WI38 (cell line): ENCODE data around the gene LETM1.

Source experiments
- H3K4me3 ChIP-seq: 2 replicates; pipeline ENCODE4 v1.5.1; 2011; ENCODE audit warnings: low read depth, mild to moderate bottlenecking, control low read depth, low read length
- CTCF ChIP-seq: IDR thresholded peaks from 2 replicates; pipeline ENCODE4 v1.5.1; 2012; ENCODE audit warnings: low read depth, mild to moderate bottlenecking, control low read depth, low read length

LETM1 gene

GRCh38 chr4:1799387-1800375, 56.3 kb downstream of the LETM1 start:
- TF ChIP-seq CTCF = no peak
- H3K4me3 ChIP-seq = no peak overlapping the region

GRCh38 chr4:1798580-1799386, 57.2 kb downstream of the LETM1 start:
- no peak for TF ChIP-seq CTCF
- no peak overlapping the region for H3K4me3 ChIP-seq

- H3K4me3 ChIP-seq = no peak overlapping the region
- TF ChIP-seq CTCF = no peak
Observed at GRCh38 chr4:1797861-1798579, 57.9 kb downstream of the LETM1 start.

GRCh38 chr4:1797298-1797860, 58.6 kb downstream of the LETM1 start:
- no peak for TF ChIP-seq CTCF
- no peak overlapping the region for H3K4me3 ChIP-seq

GRCh38 chr4:1796486-1797204, 59.3 kb downstream of the LETM1 start:
- H3K4me3 ChIP-seq = no peak overlapping the region
- no peak for TF ChIP-seq CTCF
